Activated CD4-positive, alpha-beta T cell treated with anti-CD3 and anti-CD28 coated beads, Interleukin-10, Interleukin-2, amounts not matched to agents 100 ng/mL and 50 ng/mL, durations not matched to agents 16 hours and 8 hours (primary cell): Measurements from ENCODE around the gene LTBP2.

Experiments used
- DNase-seq: peaks from one replicate; pipeline ENCODE4 v3.0.0-alpha.2; 2020

LTBP2 gene

DNA sequence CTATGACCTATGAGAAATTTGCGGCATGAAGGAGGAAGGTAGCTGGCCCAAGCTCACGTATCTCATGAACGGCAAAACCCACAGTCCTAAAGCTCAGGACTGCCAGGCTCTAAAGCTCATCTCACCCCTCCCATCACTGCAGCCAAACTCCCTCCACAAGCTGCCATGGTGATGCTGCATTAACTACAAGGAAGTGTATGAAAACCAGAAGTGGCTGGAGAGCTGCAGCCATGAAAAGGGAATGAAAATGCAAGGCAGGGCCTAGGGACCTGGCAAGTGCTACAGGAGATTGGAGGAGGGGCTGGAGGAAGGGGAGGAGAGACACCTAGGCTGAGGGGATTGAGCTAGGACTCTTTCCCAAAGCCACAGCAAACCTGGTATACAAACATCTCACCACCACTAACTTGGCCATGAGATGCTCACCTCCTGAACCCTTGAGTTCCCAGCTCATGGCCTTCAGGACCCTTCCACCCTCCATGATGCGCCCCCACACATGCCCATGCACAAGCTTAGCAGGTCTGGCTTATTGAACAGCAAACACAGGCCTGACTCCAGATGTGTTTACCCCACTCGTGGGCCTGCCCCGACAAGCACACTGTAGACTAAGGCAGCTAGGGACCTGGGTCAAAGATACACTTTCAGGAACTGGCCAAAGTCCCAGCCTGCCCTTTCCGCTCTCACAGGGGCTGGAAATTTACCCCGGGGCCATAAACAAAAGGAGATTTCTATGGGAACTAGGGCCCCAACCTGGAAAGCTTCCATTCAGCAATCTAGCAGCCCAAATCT is 42.0 kb downstream of the LTBP2 start:
- DNase-seq: no peak

DNA sequence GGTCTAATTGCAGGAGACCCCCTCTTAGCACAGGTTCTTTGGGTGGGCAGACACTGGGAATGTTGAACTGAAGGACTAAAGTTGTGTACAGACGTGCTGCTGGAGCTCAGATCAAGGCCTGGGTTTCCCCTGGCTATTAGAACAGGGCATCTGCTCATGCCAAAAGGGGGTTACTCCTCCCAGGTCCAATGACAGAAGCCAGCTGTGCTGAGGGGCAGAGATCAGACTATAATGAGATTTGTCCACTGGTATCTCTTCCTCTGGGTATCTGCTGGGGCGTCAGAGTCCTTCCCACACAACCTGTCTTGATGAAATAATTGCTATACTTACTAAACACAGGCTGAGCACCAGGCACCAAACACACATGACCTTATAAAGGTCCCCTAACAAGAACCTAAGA is 42.6 kb downstream of the LTBP2 start:
- DNase-seq: no peak

DNA sequence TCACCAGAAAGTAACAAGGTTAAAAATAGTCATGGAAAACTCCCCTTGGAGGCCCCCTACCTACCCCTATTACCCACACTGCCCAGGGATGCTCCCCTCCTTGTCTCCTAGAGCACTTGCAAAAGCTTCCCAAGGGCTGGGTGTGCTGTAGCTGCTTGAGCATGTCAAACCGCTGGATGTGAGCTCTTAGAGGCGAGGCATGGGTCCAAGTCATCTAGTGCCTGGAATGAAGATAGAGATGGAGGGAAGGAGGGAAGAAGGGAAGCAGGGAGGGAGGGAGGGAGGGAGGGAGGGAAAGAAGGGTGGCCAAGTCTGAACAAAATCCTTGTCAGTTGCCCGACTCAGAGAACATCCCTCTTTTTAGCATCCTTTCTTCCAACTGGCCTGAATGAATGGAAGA is 43.1 kb downstream of the LTBP2 start:
- no peak for DNase-seq

DNA sequence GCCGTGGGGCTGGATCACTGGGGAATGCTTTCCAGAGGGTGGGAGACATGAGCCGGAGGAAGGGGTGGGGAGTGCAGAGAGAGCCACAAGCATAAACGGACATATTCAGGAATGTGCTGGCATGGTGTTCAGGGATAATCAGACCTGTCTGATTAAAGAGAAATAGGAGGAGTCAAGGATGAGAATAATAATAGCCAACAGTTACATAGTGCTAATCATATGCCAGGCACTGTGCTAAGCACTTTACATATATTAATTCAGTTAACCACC is 43.7 kb downstream of the LTBP2 start:
- no peak for DNase-seq

DNA sequence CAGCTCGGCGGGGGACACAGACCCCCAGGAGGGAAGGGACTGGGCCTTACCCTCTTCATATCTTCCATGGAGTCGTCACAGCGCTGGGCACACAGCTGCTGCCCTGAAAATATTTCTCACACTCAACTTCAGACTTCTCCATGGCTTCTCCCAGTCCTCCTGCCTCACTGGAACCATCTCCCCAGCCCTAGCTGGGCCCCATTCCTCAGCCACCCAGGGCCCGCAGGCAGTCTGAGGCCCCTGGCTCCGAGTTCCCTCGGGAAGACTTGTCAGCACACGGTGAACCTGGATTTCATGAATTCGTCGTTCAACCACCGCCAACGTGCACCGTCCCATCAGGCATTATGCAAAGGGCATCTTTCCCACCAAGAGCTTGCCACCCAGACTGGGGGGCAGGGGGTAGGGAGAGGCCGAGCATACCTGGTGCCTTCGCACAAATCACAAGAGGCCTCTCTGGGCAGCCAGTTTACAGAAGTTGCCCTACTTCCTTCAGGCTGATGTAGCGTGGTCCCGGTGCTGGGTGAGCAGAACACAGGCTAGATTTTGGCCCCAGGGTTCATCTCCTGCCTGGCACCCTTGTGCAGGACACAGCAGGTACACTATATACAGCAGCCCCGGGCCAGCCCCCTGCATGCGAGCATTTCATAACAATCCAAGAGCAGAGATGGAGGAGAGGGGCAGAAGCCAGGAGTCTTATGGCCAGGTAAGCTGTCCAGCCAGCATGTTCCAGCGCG is 44.2 kb downstream of the LTBP2 start:
- DNase-seq: no peak

DNA sequence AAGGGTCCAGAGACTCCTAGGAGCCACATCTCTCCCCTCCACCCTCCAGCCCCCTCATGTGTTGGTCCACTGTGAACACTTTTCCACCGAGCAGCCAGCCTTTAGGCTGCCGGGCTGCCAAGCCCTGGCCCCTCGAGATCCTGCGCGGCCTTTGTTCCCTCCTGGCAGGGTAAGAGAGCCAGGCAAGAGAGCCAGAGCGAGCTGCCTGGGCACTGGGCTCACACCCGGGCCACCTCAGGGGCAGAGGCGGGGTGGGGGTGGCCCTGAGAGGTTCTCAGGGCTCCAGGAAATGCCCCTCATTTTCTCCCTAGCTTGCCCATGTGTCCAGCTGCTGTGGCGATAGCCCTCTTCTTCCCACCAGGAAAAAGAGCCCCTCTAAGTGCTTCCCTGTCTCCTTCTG is 44.8 kb downstream of the LTBP2 start:
- no peak for DNase-seq

DNA sequence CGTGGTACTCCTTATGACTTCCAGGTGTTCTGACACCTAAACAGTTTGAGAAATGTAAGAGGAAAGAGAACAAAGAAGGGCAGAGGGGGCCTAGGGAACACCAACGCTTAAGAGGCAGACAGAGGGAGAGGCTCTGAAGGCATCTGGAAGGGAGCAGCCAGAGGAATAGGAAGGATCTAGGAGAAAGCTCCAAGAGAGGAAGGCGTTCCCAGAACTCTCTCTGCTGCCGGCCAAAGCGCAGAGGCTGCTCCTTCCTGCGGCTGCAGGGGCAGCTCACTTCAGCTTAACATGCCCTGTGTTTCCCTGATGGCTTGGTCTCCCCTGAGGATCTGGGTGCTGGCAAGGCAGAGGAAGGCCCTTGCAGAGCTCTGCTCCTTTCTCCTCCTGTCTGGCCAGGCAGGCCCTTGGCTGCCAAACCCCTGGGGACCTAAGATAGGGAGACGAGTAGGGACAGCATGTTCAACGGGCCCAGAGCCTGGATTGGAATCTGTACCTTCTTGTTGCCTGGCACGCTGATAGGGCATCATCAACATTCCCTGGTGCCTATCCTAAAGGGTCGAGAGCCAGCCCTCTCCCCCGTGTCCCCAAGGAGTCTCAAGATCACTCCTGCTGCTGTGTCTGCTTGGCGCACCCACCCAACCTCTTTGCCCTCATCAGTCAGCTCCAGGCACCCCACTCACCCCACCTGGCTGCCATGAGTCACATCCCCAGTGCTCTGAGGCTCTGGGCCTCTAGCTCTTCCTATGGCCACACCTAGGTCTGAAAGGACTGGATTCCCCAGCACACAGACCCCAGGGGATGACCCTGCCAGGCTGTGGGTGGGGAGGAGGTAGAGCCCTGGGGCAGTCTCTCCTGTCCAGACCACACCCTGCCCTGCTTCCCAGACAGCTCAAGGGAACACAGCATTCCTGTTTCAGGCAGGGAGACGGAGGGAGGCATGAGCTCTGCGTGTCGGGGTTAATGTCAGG is 45.6 kb downstream of the LTBP2 start:
- DNase-seq: no peak

DNA sequence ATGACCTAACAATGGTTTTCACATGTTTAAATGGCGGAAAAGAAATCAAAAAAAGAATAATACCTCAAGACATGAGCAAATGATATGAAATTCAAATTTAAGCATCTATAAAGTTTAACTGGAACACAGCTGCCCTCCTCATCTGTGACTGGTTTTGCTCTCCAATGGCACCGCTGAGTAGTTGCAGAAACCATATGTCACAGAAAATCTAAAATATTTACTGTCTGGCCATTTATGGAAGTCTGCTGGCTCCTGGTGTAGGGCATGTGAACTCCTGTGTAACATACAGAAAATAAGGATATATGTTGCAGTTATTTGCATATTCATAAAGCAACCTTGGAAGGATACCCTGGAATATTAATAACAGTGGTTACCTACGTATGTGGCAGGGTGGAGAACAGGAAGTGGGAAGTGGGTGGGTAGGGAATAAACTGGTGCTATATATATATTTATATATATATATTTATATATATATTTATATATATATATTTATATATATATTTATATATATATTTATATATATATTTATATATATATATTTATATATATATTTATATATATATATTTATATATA is 48.4 kb downstream of the LTBP2 start:
- no peak for DNase-seq

DNA sequence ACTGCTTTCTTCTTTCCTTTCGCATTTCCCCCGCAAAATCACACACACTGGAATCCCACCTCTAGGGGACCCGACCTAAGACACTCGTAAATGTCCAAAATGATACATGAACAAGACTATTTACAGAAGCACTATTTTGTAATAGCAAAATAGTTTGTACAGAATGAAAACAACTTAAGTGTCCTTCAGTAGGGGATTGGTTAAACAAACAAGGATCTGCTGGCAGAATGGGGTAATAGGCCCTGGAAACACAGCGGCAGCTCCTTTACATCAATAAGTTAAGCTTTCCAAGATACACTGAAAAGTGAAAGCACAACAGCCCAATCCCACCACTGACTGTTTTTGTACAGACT is 48.8 kb downstream of the LTBP2 start:
- no peak for DNase-seq

DNA sequence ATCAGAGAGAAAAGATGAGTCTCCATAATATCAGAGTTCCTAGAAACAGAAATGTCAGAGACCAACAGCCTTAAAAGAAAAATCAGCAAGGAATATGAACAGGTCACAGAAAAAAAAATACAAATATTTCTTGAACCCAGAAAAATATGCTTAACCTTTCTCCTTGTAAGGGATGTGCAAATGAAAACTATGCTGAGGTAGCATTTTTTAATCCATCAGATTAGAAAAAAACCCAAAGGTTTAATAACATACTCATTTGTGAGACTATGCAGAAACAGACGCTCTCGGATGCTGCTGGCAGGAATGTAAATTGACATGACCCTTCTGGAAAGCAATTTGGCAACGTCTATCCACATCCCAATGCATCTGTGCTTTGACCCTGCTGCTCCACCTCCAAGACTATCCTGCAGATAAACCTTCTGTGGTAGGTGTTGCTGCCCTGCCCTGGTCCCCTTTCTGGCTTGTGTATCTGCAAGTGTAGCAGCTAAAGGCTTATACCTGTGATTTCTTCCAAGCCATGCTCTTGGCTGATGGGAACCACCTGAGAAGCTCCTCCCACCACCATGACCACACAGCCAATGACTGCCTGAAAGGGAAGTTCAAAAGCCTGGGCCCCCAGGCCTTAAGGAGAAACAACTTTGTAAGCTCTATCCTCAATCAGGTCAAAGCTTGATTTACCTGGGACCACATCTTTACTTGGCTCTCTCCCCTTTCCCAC is 49.4 kb downstream of the LTBP2 start:
- no peak for DNase-seq

DNA sequence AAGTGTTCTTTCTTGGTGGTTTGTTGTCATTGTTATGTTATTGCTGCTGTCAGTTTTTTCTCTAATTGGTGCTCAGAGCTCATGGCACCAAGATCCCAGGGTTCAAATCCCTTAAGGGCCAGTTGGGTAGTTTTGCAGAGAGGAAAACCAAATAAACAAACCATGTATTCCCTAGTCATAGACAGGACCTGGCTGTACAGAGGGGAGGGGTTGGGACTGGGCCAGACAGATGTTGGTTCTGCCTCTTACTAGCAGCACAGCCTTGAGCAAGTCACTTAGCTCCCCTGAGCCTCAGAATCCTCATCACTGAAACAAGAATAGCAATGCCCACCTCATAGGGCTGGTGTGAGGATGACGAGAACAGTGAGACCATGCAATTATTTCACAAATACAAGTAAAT is 53.4 kb downstream of the LTBP2 start:
- DNase-seq: no peak

DNA sequence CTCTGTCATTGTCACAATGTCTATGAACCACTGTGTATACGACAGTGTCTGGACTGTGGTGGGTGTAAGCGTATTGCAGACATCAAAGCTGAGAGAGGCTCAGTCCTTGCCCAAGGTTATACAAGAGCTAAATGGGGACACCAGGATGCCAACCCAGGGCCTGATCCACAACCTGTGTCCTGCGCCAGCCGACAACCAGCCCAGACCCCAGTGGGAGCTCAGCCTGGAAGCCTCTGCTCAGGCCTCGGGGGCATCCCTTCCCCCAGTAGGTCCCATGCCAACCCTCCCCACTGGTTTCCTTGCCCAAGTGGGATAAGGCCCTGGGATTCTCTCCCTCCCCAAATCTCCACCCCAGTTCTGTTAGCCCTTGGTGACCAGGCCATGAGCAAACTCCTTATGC is 54.3 kb downstream of the LTBP2 start:
- DNase-seq: no peak

DNA sequence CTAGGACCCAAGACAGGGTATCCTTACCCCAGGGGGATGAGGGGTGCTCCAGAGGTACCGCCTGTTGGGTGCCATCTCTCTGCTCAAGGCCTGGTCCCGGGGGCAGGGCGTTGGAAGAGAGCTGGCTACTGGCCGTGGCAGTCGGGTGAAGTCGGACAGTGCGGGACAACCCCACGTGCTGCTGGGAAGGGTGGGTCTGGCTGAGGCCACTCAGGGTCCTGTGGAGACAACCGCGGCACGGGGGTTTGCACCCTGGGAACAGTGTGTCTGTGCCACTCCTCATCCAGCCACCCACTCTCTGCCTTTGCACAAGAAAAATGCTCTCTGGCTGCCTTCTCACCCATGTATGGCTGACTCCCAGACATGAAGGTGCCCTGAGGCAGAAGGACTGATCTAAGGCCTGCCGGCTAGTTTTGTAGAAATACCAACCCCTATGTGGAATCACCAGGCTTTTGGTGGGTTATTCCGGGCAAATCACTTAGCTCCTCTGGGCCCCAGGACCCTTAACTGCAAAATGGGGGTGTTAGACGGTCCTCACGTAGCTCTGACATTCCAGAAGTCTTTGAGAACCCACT is 56.5 kb downstream of the LTBP2 start:
- DNase-seq: no peak

DNA sequence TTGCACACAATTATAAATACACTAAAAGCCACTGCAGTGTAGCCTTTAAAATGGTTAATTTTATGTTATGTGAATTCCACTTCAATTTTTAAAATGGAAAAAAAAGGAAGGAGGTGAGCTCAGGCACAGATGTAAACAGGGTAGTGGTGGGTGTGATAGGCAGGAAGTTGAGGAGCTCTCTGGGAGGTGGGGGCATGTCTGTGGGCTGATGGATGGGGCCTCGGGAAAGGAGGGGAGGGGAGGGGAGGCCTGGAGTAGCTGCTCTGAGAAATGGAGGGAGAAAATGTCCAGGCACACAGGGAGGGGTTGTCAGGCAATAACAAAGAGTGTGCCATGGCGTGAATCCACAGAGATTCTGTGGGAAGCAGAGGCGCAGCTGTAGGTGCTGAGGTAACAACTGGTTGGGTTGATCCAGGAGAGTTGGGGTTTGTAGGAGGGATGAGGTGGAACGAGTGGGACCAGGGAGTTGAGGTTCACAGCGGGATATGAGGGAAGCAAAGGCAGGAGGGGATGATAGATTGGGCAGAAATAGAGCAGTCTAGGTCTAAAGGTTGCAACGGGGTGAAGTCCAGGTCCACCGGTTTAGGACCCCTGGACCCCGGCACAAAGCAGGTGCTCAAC is 57.2 kb downstream of the LTBP2 start:
- DNase-seq: no peak

DNA sequence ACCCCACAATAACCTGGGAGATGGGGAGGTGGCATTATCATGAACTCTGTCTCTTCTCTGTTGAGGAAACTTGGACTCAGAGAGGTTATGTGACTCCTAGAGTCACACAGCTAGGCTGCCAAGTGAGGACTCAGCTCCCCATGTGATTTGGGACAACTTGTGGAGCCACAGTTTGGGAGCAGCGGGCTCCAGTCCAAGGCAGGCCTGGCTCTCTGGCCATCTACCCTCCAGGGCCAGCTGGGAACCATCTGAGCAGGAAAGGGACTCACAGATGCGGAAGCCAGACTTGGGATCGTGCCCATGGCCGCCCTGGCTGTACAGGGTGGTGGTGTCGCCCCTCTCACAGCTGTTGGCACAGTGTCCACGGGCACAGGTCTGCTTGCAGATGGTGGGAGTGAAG is 59.4 kb downstream of the LTBP2 start:
- no peak for DNase-seq

DNA sequence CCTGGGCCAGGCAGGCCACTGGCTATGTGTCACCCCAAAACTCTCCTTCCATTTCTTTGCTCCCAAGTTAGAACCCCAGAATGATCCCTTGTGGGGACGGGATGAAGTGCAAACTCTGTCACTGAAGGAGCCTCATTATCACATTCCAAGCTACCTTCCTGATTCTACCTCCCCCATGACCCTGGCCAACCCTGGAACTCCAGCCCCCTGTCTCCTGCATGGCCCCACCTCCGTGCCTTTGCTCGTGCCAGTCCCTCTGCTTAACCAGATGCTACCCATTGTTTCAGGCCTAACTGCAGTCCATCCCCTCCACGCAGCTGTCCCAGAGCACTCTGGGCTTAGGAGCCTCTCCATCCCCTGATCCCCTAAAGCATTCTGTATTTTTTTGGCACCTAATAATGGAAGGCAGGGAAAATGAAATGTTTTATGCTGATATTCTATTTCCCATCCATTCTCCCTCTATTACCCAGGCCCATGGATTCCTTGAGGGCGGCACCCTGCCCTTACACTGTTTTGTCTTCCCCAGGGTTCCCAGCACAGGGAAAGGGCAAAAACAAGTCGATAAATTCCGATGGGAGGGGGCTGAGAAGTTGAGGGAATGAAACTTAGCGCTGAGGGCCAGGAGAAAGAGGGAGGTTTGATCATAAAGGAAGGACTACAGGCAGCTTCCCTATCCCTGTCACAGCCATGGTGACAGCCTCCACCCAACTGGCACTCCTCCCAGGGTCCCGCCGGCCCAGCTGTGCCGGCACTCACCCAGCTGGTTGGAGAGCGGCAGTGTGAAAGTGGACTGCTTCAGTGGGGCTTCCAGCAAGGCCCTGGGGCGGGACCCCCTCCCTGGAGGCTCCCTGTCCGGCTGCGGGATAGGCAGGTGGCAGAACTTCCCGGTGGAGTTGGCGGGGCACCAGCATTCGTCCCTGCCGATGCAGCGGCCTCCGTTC is 60.3 kb downstream of the LTBP2 start:
- DNase-seq: no peak

DNA sequence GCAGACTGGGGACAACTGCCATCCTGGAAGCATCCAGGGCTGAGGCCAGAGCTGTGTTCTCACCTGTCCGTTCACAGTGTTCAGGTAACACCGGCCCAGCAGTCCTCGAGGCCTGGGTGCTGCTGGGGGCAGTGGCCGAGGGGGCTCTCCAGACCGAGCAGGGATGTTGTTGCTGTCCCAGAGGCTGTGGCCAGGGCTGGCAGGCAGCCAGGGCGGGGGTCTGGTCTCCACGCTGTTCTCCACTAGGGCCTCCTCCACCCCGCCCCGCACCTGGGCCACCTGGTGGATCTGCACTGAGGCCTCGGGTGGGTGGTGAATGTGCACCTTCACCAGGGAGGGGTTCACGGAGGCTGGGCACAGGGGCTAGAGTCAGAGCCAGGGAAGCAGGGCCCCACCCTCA is 61.0 kb downstream of the LTBP2 start:
- DNase-seq: no peak

DNA sequence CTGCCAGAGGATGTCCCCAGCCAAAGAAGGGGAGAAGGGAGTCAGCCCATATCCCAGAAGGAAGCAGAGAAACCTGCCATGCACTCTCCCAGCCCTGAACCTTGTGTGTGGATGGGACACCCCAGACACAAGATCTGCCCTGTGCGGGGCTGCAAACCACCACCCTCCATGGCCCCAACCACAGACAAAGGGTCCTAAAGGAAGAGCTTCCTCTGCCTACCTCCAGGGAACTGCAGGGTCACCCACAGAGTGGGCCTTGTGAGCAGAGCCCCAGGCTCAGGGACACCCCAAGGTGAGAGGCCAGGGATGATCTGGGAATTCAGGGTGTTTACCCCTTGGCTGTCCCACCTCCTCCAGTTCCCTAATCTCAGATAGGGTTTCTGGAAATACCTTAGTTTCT is 62.0 kb downstream of the LTBP2 start:
- no peak for DNase-seq

DNA sequence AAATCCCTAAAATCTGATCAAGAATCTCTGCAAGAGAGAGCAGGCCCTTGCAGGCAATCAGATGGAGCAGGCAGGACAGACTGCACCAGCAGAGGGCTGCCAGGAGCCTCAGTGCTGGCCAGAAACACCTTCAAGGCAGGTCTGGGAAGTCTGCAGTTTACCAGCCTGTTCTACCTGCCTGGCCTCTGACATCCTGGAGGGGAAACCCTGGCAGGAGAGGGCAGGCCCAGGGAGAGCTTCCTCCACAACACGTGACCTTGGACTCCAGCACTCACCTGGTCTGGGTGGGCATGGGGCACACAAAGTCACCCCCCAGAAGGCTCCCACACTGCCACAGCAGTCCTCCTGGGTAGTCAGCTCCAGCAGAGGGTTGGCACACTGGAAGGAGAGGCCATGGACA is 62.4 kb downstream of the LTBP2 start:
- no peak for DNase-seq

DNA sequence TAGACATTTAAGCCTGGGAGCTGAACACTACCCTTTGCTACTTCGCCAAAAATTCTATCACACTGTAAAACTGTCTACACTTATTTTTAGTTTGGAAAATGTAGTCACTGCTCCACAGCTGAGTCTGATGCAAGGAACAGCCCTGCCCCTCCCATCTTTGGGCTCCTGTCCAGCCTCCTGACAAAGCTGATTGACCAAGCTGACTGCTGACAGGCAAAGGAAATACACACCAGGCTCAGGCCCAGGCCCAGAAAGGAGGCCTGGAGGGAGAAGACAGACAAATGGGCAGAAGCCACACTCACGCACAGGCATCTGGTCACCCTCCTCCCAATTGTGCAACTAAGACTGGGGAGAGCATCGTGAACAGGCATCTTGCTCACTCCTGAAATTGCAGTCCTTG is 63.2 kb downstream of the LTBP2 start:
- no peak for DNase-seq
